ENCODE measurements around the gene PHLDB1. TPM values are rescaled to one million over a fixed set of nuclear protein-coding genes. Genes with fewer than 3 reads are reported as not detected.

The PHLDB1 gene
- total and polyA plus RNA-seq, 2 of the 8 experiments (the other 6 are each of a cell fraction or from before 2014, with no cell fraction given) = 53.9 to 74.8 TPM

GRCh38 chr11:118565051-118565450 is 42.4 kb upstream of the PHLDB1 start:
- Histone ChIP-seq H3K27ac (ENCODE audit: low read depth, low read length) (no peak overlapping the region), H3K23me2 (ENCODE audit: low read depth, low read length) (peaks cover 4% of the 10 kb centered on the region; the same call in 1 of the 2 replicates), H3K4me3 (ENCODE audit: extremely low read depth in 1 of 4, insufficient read depth in 2 of 4, low read depth in 3 of 4, low read length in 4 of 4) (no peak overlapping the region), H3K9ac (replicated peaks in 1 of 4; ENCODE audit: extremely low read depth in 1 of 4, low read depth in 3 of 4, low read length in 3 of 4) (no peak overlapping the region; a peak in 1 of 7 replicates), H2BK12ac (ENCODE audit: low read depth, low read length) (no peak overlapping the region), H3K4me1 (replicated peaks in 1 of 4; ENCODE audit: control insufficient read depth in 3 of 4, insufficient read depth in 4 of 4, low read length in 3 of 4) (peaks cover 0 to 2% (median 0%) of the 10 kb centered on the region in 4 experiments; a peak in 1 of 7 replicates), H3K4ac (replicated peaks; ENCODE audit: insufficient read length, low read depth, low read length) (no peak overlapping the region), H4K8ac (ENCODE audit: extremely low read depth, insufficient read depth, low read length) (no peak overlapping the region), H3K9me3 (ENCODE audit: insufficient read depth in 2 of 2, low read depth in 1 of 2, low read length in 1 of 2) (no peaks in the 10 kb centered on the region), H2BK5ac (ENCODE audit: low read depth, low read length) (no peak overlapping the region), H3K23ac (ENCODE audit: insufficient read length) (no peak overlapping the region), H3K14ac (ENCODE audit: insufficient read length) (no peak overlapping the region), H3K27me3 (replicated peaks in 1 of 4; ENCODE audit: control insufficient read depth in 3 of 4, extremely low read depth in 1 of 4, insufficient read depth in 3 of 4, low read length in 3 of 4) (no peaks in the 10 kb centered on the region), H3K79me2 (ENCODE audit: control insufficient read depth in 1 of 2, insufficient read depth in 2 of 2, low read length in 2 of 2) (no peaks in the 10 kb centered on the region), H3K18ac (ENCODE audit: extremely low read depth, low read length) (no peak overlapping the region), H2BK20ac (ENCODE audit: low read length) (no peak overlapping the region), H4K20me1 (replicated peaks in 1 of 2; ENCODE audit: control insufficient read depth in 1 of 2, insufficient read depth in 2 of 2, low read length in 2 of 2) (no peaks in the 10 kb centered on the region), H2BK15ac (ENCODE audit: low read length) (no peak overlapping the region), H2BK120ac (replicated peaks; ENCODE audit: low read depth, low read length) (no peak overlapping the region), H3K79me1 (ENCODE audit: low read depth, low read length) (no peaks in the 10 kb centered on the region), H3K56ac (replicated peaks; ENCODE audit: insufficient read length, low read depth, low read length) (no peak overlapping the region), H3K4me2 (ENCODE audit: insufficient read depth in 1 of 2, low read depth in 2 of 2, low read length in 2 of 2) (peak overlapping the region in 1 of 2 experiments; percentile 54; a peak in 1 of 4 replicates), H2AFZ (ENCODE audit: low read length) (no peak overlapping the region), H3K36me3 (ENCODE audit: control insufficient read depth in 2 of 4, insufficient read depth in 4 of 4, low read length in 3 of 4) (no peaks in the 10 kb centered on the region), H4K91ac (replicated peaks; ENCODE audit: insufficient read length, low read length) (no peak overlapping the region), H4K5ac (ENCODE audit: insufficient read length, low read depth, low read length) (no peak overlapping the region), H2AK5ac (ENCODE audit: low read depth, low read length) (no peak overlapping the region)
- no peak for FAIRE-seq
- ChIA-PET CTCF (ENCODE audit: partially characterized antibody) (interaction anchor here (0.8 kb wide), 1 partner anchor 45 kb away, joined by 3 read pairs; no protein-coding TSS in a partner anchor), POLR2A (ENCODE audit: partially characterized antibody) (no interaction called here)
- TF ChIP-seq KDM5A (IDR thresholded peaks at IDR 0.05; ENCODE audit: low read length) (no peak), TBP (IDR thresholded peaks at IDR 0.05; ENCODE audit: low read depth, low read length) (no peak), PHF8 (conservative IDR thresholded peaks at IDR 0.05; ENCODE audit: low read depth, low read length) (no peak), CBX5 (IDR thresholded peaks at IDR 0.05; ENCODE audit: low read depth, low read length) (no peak), SIRT6 (IDR thresholded peaks at IDR 0.05; ENCODE audit: low read length) (no peak), EGR1 (IDR thresholded peaks at IDR 0.05; ENCODE audit: borderline replicate concordance, low read depth, low read length) (no peak), SP4 (IDR thresholded peaks at IDR 0.05; ENCODE audit: low read length) (no peak)
- DNase-seq (ENCODE audit: low read depth in 1 of 2, low spot score in 2 of 2) = no peak
- 80% methylated on average over 5 of the region's 5 CpGs; no CpG with 5 or more reads in 1 of the 2 experiments for WGBS, 2 experiments (ENCODE audit: extremely low coverage in 1 of 2, insufficient coverage in 1 of 2, insufficient read length in 1 of 2, insufficient replicate concordance in 2 of 2, low coverage in 1 of 2, low lambda C conversion rate in 2 of 2, missing lambda C conversion rate in 1 of 2)

Data from H1 (cell line).